HepG2 (cell line): ENCODE results near the gene SAAL1. TPM values are rescaled to one million over a fixed set of nuclear protein-coding genes. Genes with fewer than 3 reads are reported as not detected.
"Not testable (repeated sequence)": the region's sequence is repeated elsewhere in the genome, so short reads cannot be mapped to it uniquely, and the experiment has no call there.

Experiments used
- ARID5B ChIP-seq: IDR thresholded peaks from 2 replicates; pipeline ENCODE4 v1.4.0; 2020; ENCODE audit warnings: mild to moderate bottlenecking, missing genetic modification reagents
- BCL6 ChIP-seq: IDR thresholded peaks from 2 replicates; pipeline ENCODE4 v1.6.1; 2016; ENCODE audit warnings: missing genetic modification reagents, missing compliant biosample characterization
- CREM ChIP-seq, 2 experiments: sonication (generic) in 1 of 2; formaldehyde crosslinking in 1 of 2; IDR thresholded peaks; 2 replicates each; pipeline versions ENCODE4 v1.4.0 to v1.6.1; 2016 to 2020; ENCODE audit warnings: antibody characterized with exemption in 1 of 2, mild to moderate bottlenecking in 1 of 2, missing genetic modification reagents in 1 of 2
- DMAP1 ChIP-seq: IDR thresholded peaks from 2 replicates; pipeline ENCODE4 v1.6.1; 2016
- FOXP4 ChIP-seq: sonication (generic); formaldehyde crosslinking; IDR thresholded peaks from 2 replicates; pipeline ENCODE4 v1.4.0; 2020; ENCODE audit warnings: missing genetic modification reagents
- HNF4A ChIP-seq: sonication (generic); formaldehyde crosslinking; IDR thresholded peaks from 2 replicates; pipeline ENCODE4 v1.4.0; 2020; ENCODE audit warnings: missing genetic modification reagents
- PAXIP1 ChIP-seq: sonication (generic); formaldehyde crosslinking; conservative IDR thresholded peaks from 2 replicates; pipeline ENCODE4 v1.4.0; 2020; ENCODE audit warnings: mild to moderate bottlenecking, missing genetic modification reagents, moderate library complexity
- SKIL ChIP-seq: sonication (generic); formaldehyde crosslinking; IDR thresholded peaks from 2 replicates; pipeline ENCODE4 v1.8.0; 2022; ENCODE audit warnings: missing genetic modification reagents, mild to moderate bottlenecking, moderate library complexity, borderline replicate concordance
- TFDP2 ChIP-seq: sonication (generic); formaldehyde crosslinking; IDR thresholded peaks from 2 replicates; pipeline ENCODE4 v1.4.0; 2020; ENCODE audit warnings: missing genetic modification reagents
- ZNF652 ChIP-seq: IDR thresholded peaks from 2 replicates; pipeline ENCODE4 v1.6.1; 2016; ENCODE audit warnings: low read depth, borderline replicate concordance
- ZNF740 ChIP-seq: sonication (generic); formaldehyde crosslinking; IDR thresholded peaks from 2 replicates; pipeline ENCODE4 v1.4.0; 2020; ENCODE audit warnings: missing genetic modification reagents
- polyA plus RNA-seq, 8 experiments: library from polyadenylated mRNA; depleted of rRNA in 3 of 8; stranded (reverse) in 7 of 8; unstranded in 1 of 8; fragments of >200 nt; fragmentation: Illumina TruSeq in 4 of 8; extraction: Trizol in 4 of 8; gene quantifications; 2 replicates each; pipeline versions ENCODE4 v1.2.1 to v1.2.3, GENCODE V29; 2011 to 2016; ENCODE audit warnings: low read depth in 4 of 8, missing spikeins in 1 of 8, mixed read lengths in 1 of 8; ENCODE audit not compliant: insufficient read depth in 1 of 8
- total RNA-seq, 5 experiments: library from RNA; depleted of rRNA; stranded (reverse); fragments of >200 nt; fragmentation: Illumina TruSeq; extraction: Trizol; gene quantifications; 2 replicates each; pipeline ENCODE4 v1.2.3, GENCODE V29; 2016; ENCODE audit warnings: low read depth in 1 of 5

SAAL1 gene
- total and polyA plus RNA-seq, 2 of the 13 experiments (the other 11 are each of a cell fraction or from before 2014, with no cell fraction given) = 16.5 to 46.0 TPM

- TF ChIP-seq ARID5B (peak; percentile 60), SKIL (CRISPR knock-in tag) (peak; percentile 22; the same call in 1 of the 2 replicates), ZNF652 (CRISPR knock-in tag) (peak; percentile 81), PAXIP1 (CRISPR knock-in tag) (0 out of 2 replicates have a peak, but pooled peaks have one; percentile 28), BCL6 (CRISPR knock-in tag) (0 out of 2 replicates have a peak, but pooled peaks have one; percentile 45), HNF4A (CRISPR knock-in tag) (peak; percentile 57), DMAP1 (CRISPR knock-in tag) (peak; percentile 20; the same call in 1 of the 2 replicates), TFDP2 (CRISPR knock-in tag) (peak; percentile 86), CREM (IDR thresholded peaks at IDR 0.05) (peak; percentile 33), FOXP4 (CRISPR knock-in tag) (peak; percentile 75), ZNF740 (0 out of 2 replicates have a peak, but pooled peaks have one; percentile 60)
- TF ChIP-seq CREM (CRISPR knock-in tag; IDR thresholded peaks at IDR 0.05) = not testable (repeated sequence)
Measured at GRCh38 chr11:18121331-18121828, 15.5 kb upstream of the SAAL1 start (continued).
